ENCODE results near the gene CFAP299.

The CFAP299 gene

DNA sequence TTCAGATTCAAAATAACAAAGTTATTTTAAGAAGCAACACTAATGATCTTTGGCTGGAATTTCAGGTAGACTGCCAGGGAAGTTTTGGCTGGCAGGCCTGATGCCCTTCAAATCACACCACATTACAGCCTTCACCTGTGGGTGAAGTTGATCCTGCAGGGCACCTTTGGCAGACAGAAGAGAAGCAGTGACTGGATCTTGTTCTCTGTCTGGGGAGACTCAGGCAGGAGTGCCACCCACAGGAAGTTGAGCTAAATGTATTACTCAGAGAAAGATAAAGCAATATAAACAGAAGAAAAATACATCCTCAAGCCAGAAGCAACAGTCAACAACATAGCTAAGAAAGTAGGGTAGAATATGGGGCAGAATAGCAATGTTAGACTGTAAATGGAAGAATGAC is 12.8 kb upstream of the CFAP299 start:
- FAIRE-seq, result no peak
- no peak for DNase-seq (ENCODE audit: insufficient read length, low spot score)
- TF ChIP-seq, protein P1, sequence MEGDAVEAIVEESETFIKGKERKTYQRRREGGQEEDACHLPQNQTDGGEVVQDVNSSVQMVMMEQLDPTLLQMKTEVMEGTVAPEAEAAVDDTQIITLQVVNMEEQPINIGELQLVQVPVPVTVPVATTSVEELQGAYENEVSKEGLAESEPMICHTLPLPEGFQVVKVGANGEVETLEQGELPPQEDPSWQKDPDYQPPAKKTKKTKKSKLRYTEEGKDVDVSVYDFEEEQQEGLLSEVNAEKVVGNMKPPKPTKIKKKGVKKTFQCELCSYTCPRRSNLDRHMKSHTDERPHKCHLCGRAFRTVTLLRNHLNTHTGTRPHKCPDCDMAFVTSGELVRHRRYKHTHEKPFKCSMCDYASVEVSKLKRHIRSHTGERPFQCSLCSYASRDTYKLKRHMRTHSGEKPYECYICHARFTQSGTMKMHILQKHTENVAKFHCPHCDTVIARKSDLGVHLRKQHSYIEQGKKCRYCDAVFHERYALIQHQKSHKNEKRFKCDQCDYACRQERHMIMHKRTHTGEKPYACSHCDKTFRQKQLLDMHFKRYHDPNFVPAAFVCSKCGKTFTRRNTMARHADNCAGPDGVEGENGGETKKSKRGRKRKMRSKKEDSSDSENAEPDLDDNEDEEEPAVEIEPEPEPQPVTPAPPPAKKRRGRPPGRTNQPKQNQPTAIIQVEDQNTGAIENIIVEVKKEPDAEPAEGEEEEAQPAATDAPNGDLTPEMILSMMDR (IDR thresholded peaks at IDR 0.05; ENCODE audit: insufficient read depth, missing control alignments), result peak; percentile 29

DNA sequence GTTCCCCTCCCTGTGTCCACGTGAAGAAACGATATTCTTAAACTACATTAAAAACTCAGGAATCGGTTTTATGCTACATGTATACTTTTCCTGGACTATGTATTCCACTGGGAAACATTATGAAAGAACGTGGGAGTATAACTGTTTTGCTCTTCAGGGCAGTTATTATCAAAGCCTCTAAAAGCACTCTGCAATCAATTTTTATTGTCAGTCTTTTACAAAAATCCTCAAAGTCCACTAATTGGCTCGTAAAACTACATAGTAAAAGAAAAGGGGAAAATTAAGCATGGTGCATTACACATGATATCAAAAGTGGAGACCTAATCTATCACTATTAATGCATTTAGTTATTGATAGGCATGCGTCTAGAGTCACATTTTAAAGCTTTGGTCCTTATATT is 11.4 kb upstream of the CFAP299 start:
- DNase-seq (ENCODE audit: insufficient read length, low spot score), result no peak
- FAIRE-seq, result no peak

DNA sequence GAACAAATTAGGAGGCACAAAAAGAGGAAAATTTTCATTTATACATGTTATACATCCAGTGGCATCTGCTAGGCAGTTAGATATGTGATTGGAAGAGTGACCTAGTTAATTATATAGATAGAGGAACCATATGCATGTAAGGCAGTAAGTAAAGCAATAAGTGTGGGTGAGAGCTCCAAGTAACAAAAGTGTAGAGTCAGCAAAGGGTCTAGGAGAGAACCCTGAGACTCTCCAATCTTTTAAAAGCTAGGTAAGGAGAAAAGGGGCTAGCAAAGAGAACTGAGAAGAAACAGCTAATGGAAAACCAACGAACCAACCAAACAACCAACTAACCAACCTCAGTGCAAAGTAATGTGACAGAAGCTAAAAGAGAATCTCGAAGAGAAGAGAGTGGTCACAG is 3.8 kb upstream of the CFAP299 start:
- no peak for FAIRE-seq
- TF ChIP-seq, protein P1 (IDR thresholded peaks at IDR 0.05; ENCODE audit: insufficient read depth, missing control alignments), result no peak
- no peak for DNase-seq (ENCODE audit: insufficient read length, low spot score)

More for the DNA sequence above, 11.4 kb upstream of the CFAP299 start:
- TF ChIP-seq, protein P1 (IDR thresholded peaks at IDR 0.05; ENCODE audit: insufficient read depth, missing control alignments), result no peak

DNA sequence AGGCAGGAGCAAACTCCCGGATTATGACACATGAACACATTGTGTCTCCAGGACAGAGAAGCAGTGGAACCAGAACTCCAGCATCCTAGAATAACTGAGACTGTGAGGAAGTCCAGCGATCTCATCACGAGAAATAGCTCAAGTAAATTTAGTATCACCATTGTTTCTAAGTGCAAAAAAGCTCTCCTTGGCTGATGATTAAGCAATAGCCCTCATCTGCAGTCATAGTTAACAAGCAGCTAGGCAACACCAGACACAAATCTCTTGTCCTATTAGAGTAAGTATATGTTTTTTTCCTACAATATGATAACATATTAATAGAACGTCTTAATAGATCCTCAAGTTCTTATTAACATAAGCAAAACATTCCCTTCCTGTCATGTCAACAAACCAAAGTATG is 2.4 kb upstream of the CFAP299 start:
- no peak for FAIRE-seq
- TF ChIP-seq, protein P1 (IDR thresholded peaks at IDR 0.05; ENCODE audit: insufficient read depth, missing control alignments), result no peak
- no peak for DNase-seq (ENCODE audit: insufficient read length, low spot score)

DNA sequence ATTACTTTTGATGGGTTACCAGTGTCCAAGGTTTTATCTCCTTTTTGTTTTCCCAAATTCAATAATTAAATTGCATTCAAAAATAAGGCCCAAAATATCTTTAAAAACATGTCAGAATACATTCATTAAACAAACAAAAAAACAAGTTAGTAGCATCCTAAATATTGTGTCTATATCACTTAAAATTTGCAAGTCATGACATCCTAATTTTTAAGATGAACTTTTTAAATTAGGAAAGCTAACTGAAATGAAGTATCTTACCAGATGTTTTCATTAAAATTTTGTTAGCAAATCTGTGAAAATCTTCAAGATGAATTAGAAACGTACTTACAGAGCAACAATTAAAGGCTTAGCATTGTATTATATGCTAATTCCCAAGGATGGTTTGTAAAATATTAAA is 962 bp upstream of the CFAP299 start:
- TF ChIP-seq, protein P1 (IDR thresholded peaks at IDR 0.05; ENCODE audit: insufficient read depth, missing control alignments), result no peak
- DNase-seq (ENCODE audit: insufficient read length, low spot score), result no peak
- no peak for FAIRE-seq

DNA sequence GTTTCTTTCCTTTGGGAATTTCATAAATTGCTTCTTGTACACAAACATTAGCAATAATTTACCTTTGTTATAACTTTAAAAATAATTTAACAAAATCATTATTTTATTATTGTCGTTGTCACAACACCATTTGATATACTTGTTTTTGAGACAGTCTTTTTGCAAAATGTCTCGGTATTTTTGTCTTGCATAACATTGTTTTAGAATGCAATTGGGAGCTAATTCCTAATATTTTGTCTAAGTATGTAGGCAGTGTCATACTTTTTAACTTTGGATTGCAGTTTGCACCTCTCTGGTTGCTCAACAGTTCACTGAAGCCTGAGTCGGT is 340 bp upstream of the CFAP299 start:
- DNase-seq (ENCODE audit: insufficient read length, low spot score), result no peak
- TF ChIP-seq, protein P1 (IDR thresholded peaks at IDR 0.05; ENCODE audit: insufficient read depth, missing control alignments), result no peak
- no peak for FAIRE-seq

DNA sequence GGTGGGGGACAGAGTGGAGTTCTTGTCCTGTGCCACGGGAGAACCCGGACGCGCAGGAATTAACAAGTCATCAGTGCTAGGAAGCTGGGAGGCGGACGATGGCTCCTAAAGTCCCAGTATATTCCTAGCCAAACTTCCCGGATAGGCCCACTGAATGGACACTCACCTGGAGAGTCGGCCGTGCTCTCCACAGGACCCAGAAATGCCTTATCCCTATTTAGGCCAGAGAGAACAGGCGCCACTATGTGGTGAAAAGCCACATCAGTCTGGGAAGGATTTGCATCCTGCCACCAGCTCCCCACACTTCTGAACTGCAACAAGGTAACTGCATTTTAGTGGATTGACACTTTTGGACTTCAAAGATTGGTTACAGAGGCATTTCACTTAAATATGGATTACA is 1.1 kb downstream of the CFAP299 start:
- TF ChIP-seq, protein P1 (IDR thresholded peaks at IDR 0.05; ENCODE audit: insufficient read depth, missing control alignments), result peak; percentile 53
- FAIRE-seq (no peak), DNase-seq (ENCODE audit: insufficient read length, low spot score) (no peak)

All from D721Med (cell line).